Measurements from ENCODE around the gene KRTAP6-3. TPM values are rescaled to one million over a fixed set of nuclear protein-coding genes. Genes with fewer than 3 reads are reported as not detected.

Gene KRTAP6-3
- total RNA-seq, 1 donor from 2014 or later, result not detected

DNA sequence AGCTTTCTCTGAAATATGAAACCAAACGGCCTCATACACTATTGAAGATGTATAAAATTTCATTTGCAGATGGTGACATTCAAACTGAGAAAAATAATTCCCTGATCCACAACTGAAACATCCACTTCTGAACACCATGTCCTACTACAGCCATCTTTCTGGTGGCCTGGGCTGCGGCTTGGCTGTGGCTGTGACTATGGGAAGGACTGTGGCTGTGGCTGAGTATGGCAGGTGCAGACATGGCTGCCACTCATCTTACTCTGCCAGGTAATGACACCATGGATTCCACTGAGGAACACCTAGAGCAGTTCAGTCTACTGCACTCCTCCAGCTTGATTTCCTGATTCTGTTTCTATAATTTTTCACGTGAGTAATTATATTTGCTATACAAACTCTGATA lies 28.3 kb downstream of the KRTAP6-3 start, which contains the start of gene KRTAP20-4:
KRTAP20-4 (plus strand) TSS at position 106 of the 400 bp plus-strand sequence.
- Histone ChIP-seq H3K36me3 (ENCODE audit: insufficient read depth, low read length) (no peaks in the 10 kb centered on the region), H3K79me2 (ENCODE audit: insufficient read depth, low read length) (no peaks in the 10 kb centered on the region), H3K27ac (ENCODE audit: low read depth, low read length) (no peak within 1 kb of the TSS), H3K4me2 (ENCODE audit: low read length) (no peak within 1 kb of the TSS), H3K4me3 (ENCODE audit: insufficient read depth, low read depth, low read length) (no peak within 1 kb of the TSS), H3K4me1 (ENCODE audit: insufficient read depth, low read length) (no peaks in the 10 kb centered on the region), H2AFZ (ENCODE audit: low read depth, low read length) (no peak within 1 kb of the TSS), H3K9ac (ENCODE audit: low read length) (no peak within 1 kb of the TSS), H4K20me1 (ENCODE audit: insufficient read depth, low read length) (no peaks in the 10 kb centered on the region), H3K9me3 (ENCODE audit: insufficient read depth, low read depth, low read length) (peaks cover 2% of the 10 kb centered on the region), H3K27me3 (ENCODE audit: insufficient read depth, low read length) (no peaks in the 10 kb centered on the region)
- DNase-seq (ENCODE audit: low read depth) (no peak), FAIRE-seq (no peak)
- no peaks in the 10 kb centered on the region for H3K36me3 Mint-ChIP-seq (ENCODE audit: low read depth, unreplicated experiment)
- H3K27ac Mint-ChIP-seq (ENCODE audit: unreplicated experiment), result no peak within 1 kb of the TSS
- TF ChIP-seq EZH2 (IDR thresholded peaks at IDR 0.05; ENCODE audit: insufficient read depth, low read length), result no peak
- TF ChIP-seq CTCF (IDR thresholded peaks at IDR 0.05; ENCODE audit: insufficient read depth, low read depth, low read length), result no peak
- H3K4me3 Mint-ChIP-seq (ENCODE audit: unreplicated experiment), result no peak within 1 kb of the TSS
- H3K9me3 Mint-ChIP-seq (ENCODE audit: unreplicated experiment), result peaks cover 4% of the 10 kb centered on the region
- no peaks in the 10 kb centered on the region for H3K4me1 Mint-ChIP-seq (ENCODE audit: low read depth, unreplicated experiment)
- H3K27me3 Mint-ChIP-seq (ENCODE audit: low read depth, unreplicated experiment), result no peaks in the 10 kb centered on the region

GRCh38 chr21:30623362-30623761 lies 31.1 kb downstream of the KRTAP6-3 start:
- H2AFZ ChIP-seq (ENCODE audit: low read depth, low read length), result no peak overlapping the region
- TF ChIP-seq EZH2 (IDR thresholded peaks at IDR 0.05; ENCODE audit: insufficient read depth, low read length) (no peak), CTCF (IDR thresholded peaks at IDR 0.05; ENCODE audit: insufficient read depth, low read depth, low read length) (no peak)
- no peaks in the 10 kb centered on the region for H3K4me1 Mint-ChIP-seq (ENCODE audit: low read depth, unreplicated experiment)
- H3K4me1 ChIP-seq (ENCODE audit: insufficient read depth, low read length), result no peaks in the 10 kb centered on the region
- peaks cover 4% of the 10 kb centered on the region for H3K9me3 Mint-ChIP-seq (ENCODE audit: unreplicated experiment)
- H3K9ac ChIP-seq (ENCODE audit: low read length), result no peak overlapping the region
- peaks cover 2% of the 10 kb centered on the region for H3K9me3 ChIP-seq (ENCODE audit: insufficient read depth, low read depth, low read length)
- H4K20me1 ChIP-seq (ENCODE audit: insufficient read depth, low read length), result no peaks in the 10 kb centered on the region
- H3K79me2 ChIP-seq (ENCODE audit: insufficient read depth, low read length), result no peaks in the 10 kb centered on the region
- H3K4me3 Mint-ChIP-seq (ENCODE audit: unreplicated experiment), result no peak overlapping the region
- H3K36me3 ChIP-seq (ENCODE audit: insufficient read depth, low read length), result no peaks in the 10 kb centered on the region
- H3K27me3 ChIP-seq (ENCODE audit: insufficient read depth, low read length), result no peaks in the 10 kb centered on the region
- no peaks in the 10 kb centered on the region for H3K36me3 Mint-ChIP-seq (ENCODE audit: low read depth, unreplicated experiment)
- H3K4me2 ChIP-seq (ENCODE audit: low read length), result no peak overlapping the region
- no peak overlapping the region for H3K4me3 ChIP-seq (ENCODE audit: insufficient read depth, low read depth, low read length)
- H3K27ac ChIP-seq (ENCODE audit: low read depth, low read length), result no peak overlapping the region
- FAIRE-seq (no peak), DNase-seq (ENCODE audit: low read depth) (no peak)
- H3K27me3 Mint-ChIP-seq (ENCODE audit: low read depth, unreplicated experiment), result no peaks in the 10 kb centered on the region
- no peak overlapping the region for H3K27ac Mint-ChIP-seq (ENCODE audit: unreplicated experiment)

DNA sequence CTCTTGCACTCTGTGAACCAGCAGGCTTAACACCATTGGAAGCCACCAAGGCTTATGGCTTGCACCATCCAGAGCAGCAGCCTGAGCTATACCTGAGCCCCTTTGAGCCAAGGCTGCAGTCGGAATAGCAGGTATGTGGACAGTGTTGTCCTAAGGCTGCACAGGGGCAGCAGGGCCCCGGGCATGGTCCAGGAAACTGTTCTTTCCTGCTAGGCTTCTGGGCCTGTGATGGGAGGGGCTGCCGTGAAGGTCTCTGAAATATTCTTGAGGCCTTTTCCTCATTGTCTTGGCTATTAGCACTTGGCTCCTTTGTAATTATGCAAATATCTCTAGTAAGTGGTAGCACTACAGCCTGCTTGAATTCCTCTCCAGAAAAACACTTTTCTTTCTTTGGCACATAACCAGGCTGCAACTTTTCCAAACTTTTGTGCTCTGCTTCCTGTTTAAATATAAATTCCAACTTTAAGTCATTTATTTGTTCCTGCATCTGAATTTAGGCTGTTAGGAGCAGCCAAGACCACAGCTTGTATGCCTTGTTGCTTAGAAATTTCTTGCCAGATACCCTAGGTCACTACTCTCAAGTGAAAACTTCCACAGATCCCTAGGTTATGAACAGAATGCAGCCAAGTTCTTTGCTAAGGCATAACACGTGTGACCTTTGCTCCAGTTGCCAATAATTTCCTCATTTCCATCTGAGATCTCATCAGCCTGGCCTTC lies 33.4 kb downstream of the KRTAP6-3 start:
- DNase-seq (ENCODE audit: low read depth) (no peak), FAIRE-seq (no peak)
- Mint-ChIP-seq H3K4me1 (ENCODE audit: low read depth, unreplicated experiment) (no peaks in the 10 kb centered on the region), H3K36me3 (ENCODE audit: low read depth, unreplicated experiment) (no peaks in the 10 kb centered on the region), H3K9me3 (ENCODE audit: unreplicated experiment) (peaks cover 4% of the 10 kb centered on the region), H3K4me3 (ENCODE audit: unreplicated experiment) (no peak overlapping the region), H3K27me3 (ENCODE audit: low read depth, unreplicated experiment) (no peaks in the 10 kb centered on the region), H3K27ac (ENCODE audit: unreplicated experiment) (no peak overlapping the region)
- Histone ChIP-seq H3K4me3 (ENCODE audit: insufficient read depth, low read depth, low read length) (no peak overlapping the region), H2AFZ (ENCODE audit: low read depth, low read length) (no peak overlapping the region), H3K36me3 (ENCODE audit: insufficient read depth, low read length) (no peaks in the 10 kb centered on the region), H3K4me2 (ENCODE audit: low read length) (no peak overlapping the region), H3K79me2 (ENCODE audit: insufficient read depth, low read length) (no peaks in the 10 kb centered on the region), H3K9me3 (ENCODE audit: insufficient read depth, low read depth, low read length) (peaks cover under 1% of the 10 kb centered on the region), H3K9ac (ENCODE audit: low read length) (no peak overlapping the region), H3K27ac (ENCODE audit: low read depth, low read length) (no peak overlapping the region), H3K27me3 (ENCODE audit: insufficient read depth, low read length) (no peaks in the 10 kb centered on the region), H4K20me1 (ENCODE audit: insufficient read depth, low read length) (no peaks in the 10 kb centered on the region), H3K4me1 (ENCODE audit: insufficient read depth, low read length) (no peaks in the 10 kb centered on the region)
- TF ChIP-seq EZH2 (IDR thresholded peaks at IDR 0.05; ENCODE audit: insufficient read depth, low read length) (no peak), CTCF (IDR thresholded peaks at IDR 0.05; ENCODE audit: insufficient read depth, low read depth, low read length) (no peak)
